Mucosa of rectum (tissue), 2 donors: Measurements from ENCODE around the gene NLGN2.

ENCODE experiments used
- H3K27ac ChIP-seq, 2 donors: one replicate each; pipeline ENCODE4 v1.7.0; 2013; ENCODE audit warnings: inconsistent platforms in 2 of 2, low read depth in 2 of 2, low read length in 2 of 2
- H3K27me3 ChIP-seq, 2 donors: one replicate each; pipeline ENCODE4 v1.7.0; 2013; ENCODE audit warnings: low read length in 2 of 2; ENCODE audit not compliant: control insufficient read depth in 2 of 2, insufficient read depth in 2 of 2
- H3K36me3 ChIP-seq, 2 donors: one replicate each; pipeline ENCODE4 v1.7.0; 2013; ENCODE audit warnings: low read length in 2 of 2; ENCODE audit not compliant: control insufficient read depth in 2 of 2, insufficient read depth in 2 of 2
- H3K4me1 ChIP-seq, 2 donors: one replicate each; pipeline ENCODE4 v1.7.0; 2013; ENCODE audit warnings: low read length in 2 of 2, mild to moderate bottlenecking in 1 of 2; ENCODE audit not compliant: control insufficient read depth in 2 of 2, insufficient read depth in 2 of 2
- H3K4me3 ChIP-seq, 2 donors: one replicate each; pipeline ENCODE4 v1.7.0; 2013; ENCODE audit warnings: low read length in 2 of 2
- H3K9ac ChIP-seq, 2 donors: one replicate each; pipeline ENCODE4 v1.7.0; 2013; ENCODE audit warnings: low read length in 2 of 2, low read depth in 1 of 2, mild to moderate bottlenecking in 1 of 2
- H3K9me3 ChIP-seq, 2 donors: one replicate each; pipeline ENCODE4 v1.7.0; 2013; ENCODE audit warnings: low read length in 2 of 2; ENCODE audit not compliant: control insufficient read depth in 2 of 2
- donor health status: healthy.
- donor health status: Normal muscosa, but diverticular disease.

The NLGN2 gene

DNA sequence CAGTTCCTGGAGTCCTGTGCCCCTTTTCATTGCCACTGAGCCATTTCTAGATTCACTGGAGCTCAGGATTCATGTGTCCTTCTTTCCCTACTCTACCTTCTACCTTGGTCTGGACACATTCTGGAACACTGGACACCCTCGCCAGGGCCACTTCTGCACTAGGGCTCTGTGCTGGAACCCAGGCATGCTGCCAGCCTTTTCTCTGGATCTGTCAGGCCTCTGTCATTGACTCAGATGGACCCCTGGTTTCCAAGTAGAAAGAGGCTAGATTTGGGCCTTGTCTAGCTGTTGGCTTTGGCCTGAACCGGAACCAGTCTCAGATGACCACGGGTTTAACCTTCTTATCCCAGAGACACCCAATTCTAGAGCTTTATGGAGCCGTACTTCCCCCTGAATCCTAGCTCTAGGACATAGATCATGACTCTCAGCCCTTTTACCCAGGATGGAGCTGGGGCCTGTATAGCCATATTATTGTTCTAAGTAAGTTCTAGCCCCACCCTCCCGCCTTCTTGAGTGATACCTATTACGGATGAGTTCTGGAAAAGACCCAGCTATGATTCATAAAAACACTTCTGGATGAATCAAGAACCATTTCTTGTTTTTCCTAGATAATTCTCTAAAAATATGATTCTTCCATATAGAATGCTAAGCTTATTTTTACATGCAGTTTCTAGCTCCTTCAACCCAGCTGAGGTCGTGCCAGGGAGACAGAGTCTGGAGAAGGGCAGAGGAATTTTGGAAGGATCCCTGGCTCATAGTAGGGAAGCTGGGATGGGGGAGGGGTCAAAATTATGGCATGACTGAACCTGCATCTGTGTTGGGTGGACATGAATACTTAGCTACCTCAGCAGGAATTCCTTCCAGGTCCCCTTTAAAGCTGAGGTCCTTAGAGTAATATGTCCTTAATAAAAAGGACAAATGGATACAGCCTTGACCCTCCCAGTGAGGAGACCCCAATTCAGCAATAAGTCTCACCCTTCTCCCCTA, 36.1 kb downstream of the NLGN2 start:
- Histone ChIP-seq H3K27ac (no peak overlapping the region), H3K9me3 (no peaks in the 10 kb centered on the region), H3K9ac (no peak overlapping the region), H3K36me3 (no peaks in the 10 kb centered on the region), H3K27me3 (peaks cover 25 to 33% of the 10 kb centered on the region in 2 donors), H3K4me1 (peaks cover 19 to 23% of the 10 kb centered on the region in 2 donors), H3K4me3 (no peak overlapping the region)

DNA sequence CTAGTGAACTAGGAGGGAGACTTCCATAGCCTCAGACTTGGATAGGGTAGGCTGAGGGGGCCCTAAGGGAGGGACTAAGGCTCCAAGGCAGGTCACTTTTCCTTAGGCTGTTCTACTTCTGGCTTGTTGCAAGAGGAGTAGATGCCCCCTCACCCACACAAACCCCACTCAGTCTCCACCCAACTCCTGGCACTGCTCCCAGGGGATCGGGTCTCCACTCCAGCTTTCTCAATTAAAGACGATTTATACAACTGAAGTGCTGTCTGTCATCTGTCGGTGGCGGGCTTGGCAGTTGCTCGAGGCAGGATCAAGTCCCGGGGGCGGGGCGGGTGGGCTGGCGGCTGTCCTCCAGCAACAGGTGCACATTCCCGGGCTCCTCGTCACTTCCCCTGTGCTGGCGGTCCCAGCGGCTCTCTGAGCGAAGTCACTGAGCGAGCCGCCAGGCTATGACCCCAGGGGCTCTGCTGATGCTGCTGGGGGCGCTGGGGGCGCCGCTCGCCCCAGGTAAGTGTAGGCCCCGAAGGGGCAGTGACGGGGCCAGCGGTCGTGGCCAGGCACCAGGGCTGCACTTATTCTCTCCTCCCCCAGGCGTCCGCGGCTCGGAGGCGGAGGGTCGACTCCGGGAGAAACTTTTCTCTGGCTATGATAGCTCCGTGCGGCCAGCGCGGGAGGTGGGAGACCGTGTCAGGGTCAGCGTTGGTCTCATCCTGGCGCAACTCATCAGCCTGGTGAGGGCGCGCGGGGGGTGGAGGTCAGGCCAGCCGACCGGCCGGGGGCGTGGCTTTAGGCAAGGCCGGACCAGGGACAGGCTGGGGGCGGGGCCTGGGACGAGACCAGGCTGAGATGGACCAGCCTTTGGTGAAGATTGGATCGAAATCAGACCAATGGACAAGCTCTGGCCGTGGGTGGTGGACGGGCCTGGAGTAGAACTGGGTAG, 37.3 kb downstream of the NLGN2 start, which contains the start of gene CHRNB1:
Gene CHRNB1, plus strand, starts transcription at position 380 of the 937 bp plus-strand sequence. Its CDS starts 67 bp downstream, at position 447.
- H3K27ac ChIP-seq = peak within 1 kb of the TSS; percentile 45 to 67
- peak within 1 kb of the TSS; percentile 53 to 64 for H3K4me3 ChIP-seq
- no peaks in the 10 kb centered on the region for H3K36me3 ChIP-seq
- peaks cover 14 to 15% of the 10 kb centered on the region in 2 donors for H3K4me1 ChIP-seq
- H3K27me3 ChIP-seq = peaks cover 23 to 24% of the 10 kb centered on the region in 2 donors
- no peaks in the 10 kb centered on the region for H3K9me3 ChIP-seq
- peak within 1 kb of the TSS; percentile 6 to 41 for H3K9ac ChIP-seq

- Histone ChIP-seq H3K4me3 (peak overlapping the region; percentile 53 to 64), H3K9me3 (no peaks in the 10 kb centered on the region), H3K36me3 (no peaks in the 10 kb centered on the region), H3K27ac (peak overlapping the region; percentile 45 to 67), H3K27me3 (peaks cover 17 to 18% of the 10 kb centered on the region in 2 donors), H3K4me1 (peaks cover 9 to 14% of the 10 kb centered on the region in 2 donors), H3K9ac (peak overlapping the region; percentile 6 to 41)
These were observed 37.9 kb downstream of the NLGN2 start for GRCh38 chr17:7445619-7445968.

GRCh38 chr17:7448461-7448860, 40.8 kb downstream of the NLGN2 start:
- peaks cover 5 to 14% of the 10 kb centered on the region in 2 donors for H3K27me3 ChIP-seq
- H3K9me3 ChIP-seq = no peaks in the 10 kb centered on the region
- H3K36me3 ChIP-seq = no peaks in the 10 kb centered on the region
- H3K9ac ChIP-seq = no peak overlapping the region
- no peak overlapping the region for H3K27ac ChIP-seq
- H3K4me1 ChIP-seq = peaks cover 5 to 13% of the 10 kb centered on the region in 2 donors
- no peak overlapping the region for H3K4me3 ChIP-seq

GRCh38 chr17:7459961-7460545, 52.4 kb downstream of the NLGN2 start:
- Histone ChIP-seq H3K4me3 (no peak overlapping the region), H3K9ac (no peak overlapping the region), H3K4me1 (peaks cover 3 to 5% of the 10 kb centered on the region in 2 donors), H3K27me3 (no peaks in the 10 kb centered on the region), H3K9me3 (no peaks in the 10 kb centered on the region), H3K36me3 (peaks cover 10 to 11% of the 10 kb centered on the region in 2 donors), H3K27ac (no peak overlapping the region)

- Histone ChIP-seq H3K27me3 (no peaks in the 10 kb centered on the region), H3K9me3 (no peaks in the 10 kb centered on the region), H3K36me3 (peaks cover 10 to 11% of the 10 kb centered on the region in 2 donors), H3K4me1 (peaks cover 3 to 5% of the 10 kb centered on the region in 2 donors), H3K27ac (no peak overlapping the region), H3K9ac (no peak overlapping the region), H3K4me3 (no peak overlapping the region)
These were observed 53.4 kb downstream of the NLGN2 start for GRCh38 chr17:7460850-7461660.

DNA sequence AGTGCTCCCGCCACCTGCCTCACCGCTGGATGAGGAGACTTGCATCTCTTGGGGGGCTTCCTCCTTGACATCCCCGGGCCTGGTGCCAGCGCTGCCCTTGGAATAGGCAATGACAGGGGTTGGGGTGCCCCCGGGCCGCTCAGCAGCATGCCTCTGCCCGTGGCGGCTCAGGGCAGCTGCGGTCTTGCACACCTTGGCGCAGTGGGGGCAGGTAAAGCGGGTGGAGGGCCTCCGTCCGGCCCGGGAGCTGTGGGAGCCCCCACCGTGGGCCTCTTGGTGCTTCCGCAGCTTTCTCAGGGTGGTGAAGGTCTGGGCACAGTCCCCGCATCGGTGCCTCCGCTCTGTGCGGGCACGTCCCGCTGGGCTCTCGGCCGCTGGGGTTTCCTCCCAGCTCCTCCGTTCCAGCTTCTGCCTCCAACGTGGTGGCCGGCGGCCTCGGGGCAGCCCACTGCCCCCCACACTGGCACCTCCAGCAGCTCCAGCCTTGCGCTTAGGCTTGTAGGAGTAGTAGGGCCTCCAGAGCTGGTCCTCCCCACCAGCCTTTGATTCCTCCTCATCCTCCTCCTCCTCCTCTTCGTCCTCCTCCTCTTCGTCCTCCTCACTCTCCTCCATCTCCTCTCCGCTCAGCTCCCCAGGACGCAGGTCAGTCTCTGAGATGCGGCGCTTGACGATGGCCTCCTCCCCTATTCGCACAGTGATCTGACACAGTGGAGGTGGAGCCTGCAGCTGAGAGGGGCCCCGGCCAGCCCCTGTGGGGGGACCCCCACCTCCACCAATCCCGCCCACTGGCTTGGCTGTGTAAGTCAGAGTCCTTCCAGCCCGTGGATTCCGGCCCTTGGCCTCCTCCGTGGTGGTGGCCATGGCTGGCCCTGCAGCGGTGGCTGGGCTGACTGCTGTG, 55.1 kb downstream of the NLGN2 start:
- H3K9ac ChIP-seq = no peak overlapping the region
- H3K36me3 ChIP-seq = peaks cover 10 to 20% of the 10 kb centered on the region in 2 donors
- H3K27ac ChIP-seq = no peak overlapping the region
- no peaks in the 10 kb centered on the region for H3K9me3 ChIP-seq
- H3K4me1 ChIP-seq = peaks cover 0 to 3% of the 10 kb centered on the region in 2 donors
- H3K4me3 ChIP-seq = no peak overlapping the region
- no peaks in the 10 kb centered on the region for H3K27me3 ChIP-seq

DNA sequence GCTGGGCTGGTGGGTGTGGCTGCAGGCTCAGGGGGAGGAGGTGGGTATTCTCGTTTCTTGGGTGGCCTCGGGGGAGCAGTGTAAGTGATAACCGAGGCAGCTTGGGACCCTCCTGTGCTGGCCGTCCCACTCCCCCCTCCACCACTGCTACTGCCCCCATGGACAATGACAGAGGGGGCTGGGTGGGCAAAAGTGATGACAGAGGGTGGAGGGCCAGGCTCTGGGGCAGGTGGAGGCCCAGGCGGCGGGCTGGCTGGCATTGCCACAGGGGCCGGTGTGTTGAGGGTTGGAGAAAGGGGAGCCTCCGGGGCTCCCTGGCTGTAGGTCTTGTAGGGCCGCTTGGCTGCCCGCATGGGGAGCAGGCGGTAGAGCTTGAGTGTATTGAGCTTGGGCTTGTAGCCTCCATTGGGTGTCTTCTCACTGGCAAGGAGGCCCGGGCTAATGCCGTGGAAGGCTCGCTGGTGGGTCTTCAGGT, 55.8 kb downstream of the NLGN2 start:
- H3K27ac ChIP-seq = no peak overlapping the region
- H3K27me3 ChIP-seq = no peaks in the 10 kb centered on the region
- no peaks in the 10 kb centered on the region for H3K9me3 ChIP-seq
- peaks cover 10 to 20% of the 10 kb centered on the region in 2 donors for H3K36me3 ChIP-seq
- H3K4me3 ChIP-seq = no peak overlapping the region
- H3K4me1 ChIP-seq = peaks cover 0 to 3% of the 10 kb centered on the region in 2 donors
- no peak overlapping the region for H3K9ac ChIP-seq
